ENCODE results near the gene LSM2. TPM values are rescaled to one million over a fixed set of nuclear protein-coding genes. Genes with fewer than 3 reads are reported as not detected.

The LSM2 gene
- total and polyA plus RNA-seq, 9 of the 15 experiments (the other 6 are each of a cell fraction or from before 2014, with no cell fraction given): 154 to 407 (median 223) TPM

DNA sequence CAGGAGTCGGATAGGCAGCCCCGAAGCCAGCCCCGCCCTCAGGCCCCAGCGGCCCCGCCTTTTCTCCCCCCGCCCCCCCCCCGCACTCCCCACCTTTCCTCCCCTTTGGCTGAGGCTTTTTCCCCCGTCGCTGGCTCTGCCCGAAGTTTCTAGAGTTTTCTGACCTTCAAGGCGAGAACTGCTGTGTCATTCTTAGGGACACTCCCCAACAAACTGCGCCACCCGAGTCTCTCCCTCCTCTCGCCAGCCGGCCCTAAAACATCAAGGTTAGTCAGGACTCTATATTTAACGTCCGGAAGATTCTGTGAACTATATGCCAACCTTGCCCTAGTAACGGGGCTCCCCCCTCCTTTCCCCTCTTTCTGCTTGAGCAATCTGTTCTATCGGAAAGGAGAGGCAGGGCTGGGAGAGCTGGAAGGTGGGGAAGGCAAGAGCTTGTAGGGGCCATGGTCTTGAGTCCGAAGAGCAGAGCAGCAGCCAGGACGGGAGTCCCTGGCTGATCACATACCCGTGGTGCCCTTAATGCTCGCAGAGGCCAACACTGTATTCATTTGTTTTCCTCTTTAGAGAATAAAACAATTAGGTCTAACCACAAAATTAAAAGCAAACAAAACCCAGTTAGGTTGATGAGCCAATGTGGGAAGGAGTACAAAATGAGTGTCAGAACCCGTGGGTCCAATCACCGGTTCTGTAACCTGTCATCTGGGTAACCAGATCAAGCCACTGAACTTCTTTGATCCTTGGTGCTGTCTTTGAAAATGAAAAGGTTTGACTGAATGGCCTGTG lies 15.5 kb upstream of the LSM2 start (continued):
- TF ChIP-seq, protein P1, sequence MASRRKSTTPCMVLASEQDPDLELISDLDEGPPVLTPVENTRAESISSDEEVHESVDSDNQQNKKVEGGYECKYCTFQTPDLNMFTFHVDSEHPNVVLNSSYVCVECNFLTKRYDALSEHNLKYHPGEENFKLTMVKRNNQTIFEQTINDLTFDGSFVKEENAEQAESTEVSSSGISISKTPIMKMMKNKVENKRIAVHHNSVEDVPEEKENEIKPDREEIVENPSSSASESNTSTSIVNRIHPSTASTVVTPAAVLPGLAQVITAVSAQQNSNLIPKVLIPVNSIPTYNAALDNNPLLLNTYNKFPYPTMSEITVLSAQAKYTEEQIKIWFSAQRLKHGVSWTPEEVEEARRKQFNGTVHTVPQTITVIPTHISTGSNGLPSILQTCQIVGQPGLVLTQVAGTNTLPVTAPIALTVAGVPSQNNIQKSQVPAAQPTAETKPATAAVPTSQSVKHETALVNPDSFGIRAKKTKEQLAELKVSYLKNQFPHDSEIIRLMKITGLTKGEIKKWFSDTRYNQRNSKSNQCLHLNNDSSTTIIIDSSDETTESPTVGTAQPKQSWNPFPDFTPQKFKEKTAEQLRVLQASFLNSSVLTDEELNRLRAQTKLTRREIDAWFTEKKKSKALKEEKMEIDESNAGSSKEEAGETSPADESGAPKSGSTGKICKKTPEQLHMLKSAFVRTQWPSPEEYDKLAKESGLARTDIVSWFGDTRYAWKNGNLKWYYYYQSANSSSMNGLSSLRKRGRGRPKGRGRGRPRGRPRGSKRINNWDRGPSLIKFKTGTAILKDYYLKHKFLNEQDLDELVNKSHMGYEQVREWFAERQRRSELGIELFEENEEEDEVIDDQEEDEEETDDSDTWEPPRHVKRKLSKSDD (conservative IDR thresholded peaks at IDR 0.05; ENCODE audit: low read length): no peak
- peak; percentile 76; the same call in 1 of the 2 replicates for TF ChIP-seq ZNF780A (CRISPR knock-in tag; IDR thresholded peaks at IDR 0.05)
- peak; percentile 84; the same call in 1 of the 2 replicates for TF ChIP-seq PHTF2 (CRISPR knock-in tag; IDR thresholded peaks at IDR 0.05)
- TF ChIP-seq SRSF7 (optimal IDR thresholded peaks at IDR 0.05; ENCODE audit: low read depth, low read length): no peak
- TF ChIP-seq ZFPM2 (CRISPR knock-in tag; IDR thresholded peaks at IDR 0.05): peak; percentile 74; the same call in 1 of the 2 replicates
- TF ChIP-seq, protein P2, sequence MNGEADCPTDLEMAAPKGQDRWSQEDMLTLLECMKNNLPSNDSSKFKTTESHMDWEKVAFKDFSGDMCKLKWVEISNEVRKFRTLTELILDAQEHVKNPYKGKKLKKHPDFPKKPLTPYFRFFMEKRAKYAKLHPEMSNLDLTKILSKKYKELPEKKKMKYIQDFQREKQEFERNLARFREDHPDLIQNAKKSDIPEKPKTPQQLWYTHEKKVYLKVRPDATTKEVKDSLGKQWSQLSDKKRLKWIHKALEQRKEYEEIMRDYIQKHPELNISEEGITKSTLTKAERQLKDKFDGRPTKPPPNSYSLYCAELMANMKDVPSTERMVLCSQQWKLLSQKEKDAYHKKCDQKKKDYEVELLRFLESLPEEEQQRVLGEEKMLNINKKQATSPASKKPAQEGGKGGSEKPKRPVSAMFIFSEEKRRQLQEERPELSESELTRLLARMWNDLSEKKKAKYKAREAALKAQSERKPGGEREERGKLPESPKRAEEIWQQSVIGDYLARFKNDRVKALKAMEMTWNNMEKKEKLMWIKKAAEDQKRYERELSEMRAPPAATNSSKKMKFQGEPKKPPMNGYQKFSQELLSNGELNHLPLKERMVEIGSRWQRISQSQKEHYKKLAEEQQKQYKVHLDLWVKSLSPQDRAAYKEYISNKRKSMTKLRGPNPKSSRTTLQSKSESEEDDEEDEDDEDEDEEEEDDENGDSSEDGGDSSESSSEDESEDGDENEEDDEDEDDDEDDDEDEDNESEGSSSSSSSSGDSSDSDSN (IDR thresholded peaks at IDR 0.05; ENCODE audit: borderline replicate concordance in 1 of 2, low read depth in 2 of 2, low read length in 2 of 2): peak; percentile 89 to 95; a peak in 2 of 4 replicates
- peak; percentile 84 for TF ChIP-seq BRD4 (IDR thresholded peaks at IDR 0.05)
- no peak for TF ChIP-seq SAFB (IDR thresholded peaks at IDR 0.05; ENCODE audit: borderline replicate concordance, low read depth, low read length)
- TF ChIP-seq HSF4 (CRISPR knock-in tag; IDR thresholded peaks at IDR 0.05; ENCODE audit: borderline replicate concordance): peak; percentile 55; the same call in 1 of the 2 replicates
- peak; percentile 60; the same call in 1 of the 2 replicates for TF ChIP-seq MECOM (CRISPR knock-in tag; IDR thresholded peaks at IDR 0.05)
- no peak for TF ChIP-seq RBM39 (optimal IDR thresholded peaks at IDR 0.05; ENCODE audit: low read depth, low read length)
- TF ChIP-seq, protein P3, sequence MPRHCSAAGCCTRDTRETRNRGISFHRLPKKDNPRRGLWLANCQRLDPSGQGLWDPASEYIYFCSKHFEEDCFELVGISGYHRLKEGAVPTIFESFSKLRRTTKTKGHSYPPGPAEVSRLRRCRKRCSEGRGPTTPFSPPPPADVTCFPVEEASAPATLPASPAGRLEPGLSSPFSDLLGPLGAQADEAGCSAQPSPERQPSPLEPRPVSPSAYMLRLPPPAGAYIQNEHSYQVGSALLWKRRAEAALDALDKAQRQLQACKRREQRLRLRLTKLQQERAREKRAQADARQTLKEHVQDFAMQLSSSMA (CRISPR knock-in tag; IDR thresholded peaks at IDR 0.05): 0 out of 2 replicates have a peak, but pooled peaks have one; percentile 24
- TF ChIP-seq, protein P4, sequence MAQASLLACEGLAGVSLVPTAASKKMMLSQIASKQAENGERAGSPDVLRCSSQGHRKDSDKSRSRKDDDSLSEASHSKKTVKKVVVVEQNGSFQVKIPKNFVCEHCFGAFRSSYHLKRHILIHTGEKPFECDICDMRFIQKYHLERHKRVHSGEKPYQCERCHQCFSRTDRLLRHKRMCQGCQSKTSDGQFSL (CRISPR knock-in tag; IDR thresholded peaks at IDR 0.05): peak; percentile 73
- TF ChIP-seq, protein P4 (tag; IDR thresholded peaks at IDR 0.05): peak; percentile 10 to 97; a peak in 2 of 4 replicates
- TF ChIP-seq SREBF1 (IDR thresholded peaks at IDR 0.05; ENCODE audit: borderline replicate concordance, low read depth, low read length): peak; percentile 70; the same call in 1 of the 2 replicates
- TF ChIP-seq, protein P5, sequence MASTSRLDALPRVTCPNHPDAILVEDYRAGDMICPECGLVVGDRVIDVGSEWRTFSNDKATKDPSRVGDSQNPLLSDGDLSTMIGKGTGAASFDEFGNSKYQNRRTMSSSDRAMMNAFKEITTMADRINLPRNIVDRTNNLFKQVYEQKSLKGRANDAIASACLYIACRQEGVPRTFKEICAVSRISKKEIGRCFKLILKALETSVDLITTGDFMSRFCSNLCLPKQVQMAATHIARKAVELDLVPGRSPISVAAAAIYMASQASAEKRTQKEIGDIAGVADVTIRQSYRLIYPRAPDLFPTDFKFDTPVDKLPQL (IDR thresholded peaks at IDR 0.05; ENCODE audit: extremely low read depth, insufficient read length): peak; percentile 83
- TF ChIP-seq, protein P6, sequence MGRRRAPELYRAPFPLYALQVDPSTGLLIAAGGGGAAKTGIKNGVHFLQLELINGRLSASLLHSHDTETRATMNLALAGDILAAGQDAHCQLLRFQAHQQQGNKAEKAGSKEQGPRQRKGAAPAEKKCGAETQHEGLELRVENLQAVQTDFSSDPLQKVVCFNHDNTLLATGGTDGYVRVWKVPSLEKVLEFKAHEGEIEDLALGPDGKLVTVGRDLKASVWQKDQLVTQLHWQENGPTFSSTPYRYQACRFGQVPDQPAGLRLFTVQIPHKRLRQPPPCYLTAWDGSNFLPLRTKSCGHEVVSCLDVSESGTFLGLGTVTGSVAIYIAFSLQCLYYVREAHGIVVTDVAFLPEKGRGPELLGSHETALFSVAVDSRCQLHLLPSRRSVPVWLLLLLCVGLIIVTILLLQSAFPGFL (CRISPR knock-in tag; IDR thresholded peaks at IDR 0.05): no peak
- TF ChIP-seq ELF4 (CRISPR knock-in tag; IDR thresholded peaks at IDR 0.05): peak; percentile 88; the same call in 1 of the 2 replicates
